ENCODE data around the gene SHH.

SHH gene

DNA sequence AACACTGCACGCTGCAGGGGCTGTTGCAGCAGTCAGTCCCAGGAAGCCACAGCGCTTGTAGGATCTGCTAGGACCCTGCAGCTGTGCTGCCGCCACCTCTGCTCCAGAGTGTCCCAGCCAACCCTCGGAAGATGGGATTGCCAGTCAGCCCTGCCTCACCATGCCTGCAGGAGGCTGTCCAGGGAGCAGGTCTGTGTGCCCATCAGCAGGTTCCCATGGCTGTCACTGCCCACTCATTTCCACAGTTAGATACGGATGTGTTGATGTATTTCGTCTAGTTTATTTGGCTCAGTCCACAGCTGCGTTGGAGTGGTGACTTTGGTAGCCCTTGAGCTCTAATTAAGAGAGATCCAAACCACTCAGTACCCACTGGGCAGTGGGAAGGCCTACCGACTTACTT is 35.7 kb downstream of the SHH start:
- no peak for DNase-seq (ENCODE audit: low read depth in 2 of 2)
- TF ChIP-seq, protein P1, sequence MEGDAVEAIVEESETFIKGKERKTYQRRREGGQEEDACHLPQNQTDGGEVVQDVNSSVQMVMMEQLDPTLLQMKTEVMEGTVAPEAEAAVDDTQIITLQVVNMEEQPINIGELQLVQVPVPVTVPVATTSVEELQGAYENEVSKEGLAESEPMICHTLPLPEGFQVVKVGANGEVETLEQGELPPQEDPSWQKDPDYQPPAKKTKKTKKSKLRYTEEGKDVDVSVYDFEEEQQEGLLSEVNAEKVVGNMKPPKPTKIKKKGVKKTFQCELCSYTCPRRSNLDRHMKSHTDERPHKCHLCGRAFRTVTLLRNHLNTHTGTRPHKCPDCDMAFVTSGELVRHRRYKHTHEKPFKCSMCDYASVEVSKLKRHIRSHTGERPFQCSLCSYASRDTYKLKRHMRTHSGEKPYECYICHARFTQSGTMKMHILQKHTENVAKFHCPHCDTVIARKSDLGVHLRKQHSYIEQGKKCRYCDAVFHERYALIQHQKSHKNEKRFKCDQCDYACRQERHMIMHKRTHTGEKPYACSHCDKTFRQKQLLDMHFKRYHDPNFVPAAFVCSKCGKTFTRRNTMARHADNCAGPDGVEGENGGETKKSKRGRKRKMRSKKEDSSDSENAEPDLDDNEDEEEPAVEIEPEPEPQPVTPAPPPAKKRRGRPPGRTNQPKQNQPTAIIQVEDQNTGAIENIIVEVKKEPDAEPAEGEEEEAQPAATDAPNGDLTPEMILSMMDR (IDR thresholded peaks at IDR 0.05; ENCODE audit: low read depth, low read length): no peak
- no peak overlapping the region for H3K4me3 ChIP-seq (replicated peaks in 1 of 2; ENCODE audit: low read depth in 2 of 2, low read length in 2 of 2)

DNA sequence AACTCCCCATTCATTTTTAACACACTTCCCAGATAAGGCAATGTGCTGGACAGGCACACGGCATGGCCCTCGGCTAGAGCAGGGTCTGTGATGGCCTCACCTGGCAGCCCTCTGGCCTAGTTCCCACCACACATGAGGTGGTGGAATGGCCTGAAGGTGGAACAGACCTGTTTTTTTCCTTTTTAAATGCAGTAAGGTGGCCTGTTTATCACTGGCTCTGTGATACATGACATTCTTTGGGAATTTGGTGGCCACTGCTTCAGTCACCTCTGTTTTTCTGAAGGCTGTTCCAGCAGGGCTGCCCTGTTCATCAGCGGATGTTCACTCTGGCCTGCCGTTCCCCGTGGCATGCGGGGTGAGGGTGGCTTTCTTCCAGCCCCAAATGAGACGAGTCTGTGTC is 36.6 kb downstream of the SHH start:
- TF ChIP-seq, protein P1 (IDR thresholded peaks at IDR 0.05; ENCODE audit: low read depth, low read length): no peak
- H3K4me3 ChIP-seq (replicated peaks in 1 of 2; ENCODE audit: low read depth in 2 of 2, low read length in 2 of 2): no peak overlapping the region
- DNase-seq (ENCODE audit: low read depth in 2 of 2): no peak

DNA sequence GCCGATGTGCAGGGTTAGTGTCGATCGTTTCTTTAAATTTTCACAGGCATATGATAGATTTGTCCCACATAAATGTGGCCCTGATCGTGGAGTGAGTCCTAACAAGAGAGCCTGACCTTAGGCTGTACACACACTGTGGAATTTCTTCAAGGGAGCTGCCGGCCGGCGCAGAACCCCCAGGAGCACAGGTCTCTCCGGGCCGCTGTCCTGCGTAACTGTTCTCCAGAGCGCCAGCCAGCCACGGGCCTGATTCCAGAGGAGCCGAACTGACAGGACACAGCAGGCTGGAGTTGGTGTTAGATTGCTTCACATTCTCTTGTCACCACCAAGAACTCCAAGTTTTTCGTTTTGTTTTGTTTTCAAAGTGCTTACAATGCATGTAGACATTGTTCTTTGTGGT is 37.3 kb downstream of the SHH start:
- no peak overlapping the region for H3K4me3 ChIP-seq (replicated peaks in 1 of 2; ENCODE audit: low read depth in 2 of 2, low read length in 2 of 2)
- TF ChIP-seq, protein P1 (IDR thresholded peaks at IDR 0.05; ENCODE audit: low read depth, low read length): no peak
- DNase-seq (ENCODE audit: low read depth in 2 of 2): no peak

DNA sequence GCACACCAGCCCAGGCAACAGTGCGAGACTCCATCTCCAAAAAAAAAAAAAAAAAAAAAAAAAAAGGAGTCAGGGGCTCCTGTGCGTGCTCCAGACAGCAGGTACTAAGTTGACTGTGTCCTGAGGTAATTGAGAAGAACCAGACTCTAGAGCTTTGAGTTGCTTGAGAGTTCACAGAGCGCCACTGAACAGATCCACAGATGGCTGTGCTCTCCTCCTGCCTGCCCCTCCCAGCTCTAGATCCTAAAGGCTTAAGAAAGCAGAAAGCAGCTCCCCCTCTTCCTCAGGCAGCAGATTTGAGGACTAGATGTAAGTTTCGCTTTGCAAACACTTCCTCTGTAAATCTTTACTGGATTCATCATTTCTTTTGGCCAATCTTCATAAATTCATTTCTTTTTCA is 38.7 kb downstream of the SHH start:
- H3K4me3 ChIP-seq (replicated peaks in 1 of 2; ENCODE audit: low read depth in 2 of 2, low read length in 2 of 2): no peak overlapping the region
- no peak for DNase-seq (ENCODE audit: low read depth in 2 of 2)
- TF ChIP-seq, protein P1 (IDR thresholded peaks at IDR 0.05; ENCODE audit: low read depth, low read length): no peak

DNA sequence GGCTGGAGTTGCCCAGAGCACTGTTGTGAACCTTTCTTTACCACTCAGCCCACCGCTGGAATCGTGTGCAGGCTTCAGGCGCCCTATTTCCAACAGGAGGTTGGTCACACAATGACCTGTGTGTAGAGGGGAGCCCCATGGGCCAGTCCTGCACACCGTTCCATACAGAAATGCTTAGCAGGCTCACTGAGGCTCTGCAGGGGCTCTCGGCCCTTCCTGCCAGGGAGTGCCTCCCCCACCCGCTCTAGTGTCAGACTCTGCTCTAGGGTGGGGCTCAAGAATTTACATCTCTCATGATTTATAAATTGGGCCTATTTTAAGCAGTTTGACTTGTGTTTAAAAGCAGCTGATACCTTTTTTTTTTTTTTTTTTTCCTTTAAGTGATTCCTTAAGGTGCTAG is 42.0 kb downstream of the SHH start:
- DNase-seq (ENCODE audit: low read depth in 2 of 2): no peak
- H3K4me3 ChIP-seq (replicated peaks in 1 of 2; ENCODE audit: low read depth in 2 of 2, low read length in 2 of 2): no peak overlapping the region
- TF ChIP-seq, protein P1 (IDR thresholded peaks at IDR 0.05; ENCODE audit: low read depth, low read length): no peak

DNA sequence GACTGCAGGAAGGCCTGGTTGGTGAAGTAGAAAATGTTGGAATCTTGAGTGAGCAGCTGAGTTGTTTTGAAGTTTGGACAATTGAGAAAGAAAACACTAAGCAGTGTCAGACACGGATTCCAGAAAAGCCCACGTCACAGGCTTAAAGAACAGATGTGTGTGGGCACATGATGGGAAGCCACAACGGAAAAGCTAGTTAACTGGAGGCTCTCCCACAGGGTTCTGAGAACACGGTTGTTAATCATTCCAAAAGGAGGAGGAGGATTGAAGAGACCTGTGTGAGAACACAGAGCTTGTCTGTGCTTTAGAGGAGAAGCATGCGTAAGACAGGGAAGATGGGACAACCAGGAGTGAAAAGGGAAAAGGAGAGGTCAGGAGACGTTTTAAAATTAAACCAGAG is 42.6 kb downstream of the SHH start:
- H3K4me3 ChIP-seq (replicated peaks in 1 of 2; ENCODE audit: low read depth in 2 of 2, low read length in 2 of 2): no peak overlapping the region
- peak; percentile 19 for DNase-seq (ENCODE audit: low read depth in 2 of 2)
- TF ChIP-seq, protein P1 (IDR thresholded peaks at IDR 0.05; ENCODE audit: low read depth, low read length): no peak
